HUES6 (cell line): ENCODE results near the gene TRAPPC14.
"Not testable (repeated sequence)": the region's sequence is repeated elsewhere in the genome, so short reads cannot be mapped to it uniquely, and the experiment has no call there.

Experiments
- H3K27ac ChIP-seq: 2 replicates; pipeline ENCODE4 v1.7.0; 2013; ENCODE audit warnings: low read depth, mild to moderate bottlenecking, low read length, inconsistent platforms
- H3K27me3 ChIP-seq: 2 replicates; pipeline ENCODE4 v1.6.1; 2013; ENCODE audit warnings: low read length; ENCODE audit not compliant: control insufficient read depth, insufficient read depth
- H3K36me3 ChIP-seq: 2 replicates; pipeline ENCODE4 v1.6.1; 2013; ENCODE audit warnings: low read length; ENCODE audit not compliant: control insufficient read depth, insufficient read depth
- H3K4me1 ChIP-seq: 2 replicates; pipeline ENCODE4 v1.6.1; 2013; ENCODE audit warnings: low read length; ENCODE audit not compliant: control insufficient read depth, insufficient read depth
- H3K4me3 ChIP-seq: 2 replicates; pipeline ENCODE4 v1.5.1; 2013; ENCODE audit warnings: low read depth, low read length
- H3K9ac ChIP-seq: one replicate; pipeline ENCODE4 v1.6.1; 2013; ENCODE audit warnings: mild to moderate bottlenecking, low read length
- H3K9me3 ChIP-seq: 2 replicates; pipeline ENCODE4 v1.6.1; 2013; ENCODE audit warnings: low read depth, low read length; ENCODE audit not compliant: control insufficient read depth, insufficient read depth

The TRAPPC14 gene, protein sequence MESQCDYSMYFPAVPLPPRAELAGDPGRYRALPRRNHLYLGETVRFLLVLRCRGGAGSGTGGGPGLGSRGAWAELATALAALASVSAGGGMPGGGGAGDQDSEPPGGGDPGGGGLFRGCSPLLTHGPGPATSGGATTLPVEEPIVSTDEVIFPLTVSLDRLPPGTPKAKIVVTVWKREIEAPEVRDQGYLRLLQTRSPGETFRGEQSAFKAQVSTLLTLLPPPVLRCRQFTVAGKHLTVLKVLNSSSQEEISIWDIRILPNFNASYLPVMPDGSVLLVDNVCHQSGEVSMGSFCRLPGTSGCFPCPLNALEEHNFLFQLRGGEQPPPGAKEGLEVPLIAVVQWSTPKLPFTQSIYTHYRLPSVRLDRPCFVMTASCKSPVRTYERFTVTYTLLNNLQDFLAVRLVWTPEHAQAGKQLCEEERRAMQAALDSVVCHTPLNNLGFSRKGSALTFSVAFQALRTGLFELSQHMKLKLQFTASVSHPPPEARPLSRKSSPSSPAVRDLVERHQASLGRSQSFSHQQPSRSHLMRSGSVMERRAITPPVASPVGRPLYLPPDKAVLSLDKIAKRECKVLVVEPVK

DNA sequence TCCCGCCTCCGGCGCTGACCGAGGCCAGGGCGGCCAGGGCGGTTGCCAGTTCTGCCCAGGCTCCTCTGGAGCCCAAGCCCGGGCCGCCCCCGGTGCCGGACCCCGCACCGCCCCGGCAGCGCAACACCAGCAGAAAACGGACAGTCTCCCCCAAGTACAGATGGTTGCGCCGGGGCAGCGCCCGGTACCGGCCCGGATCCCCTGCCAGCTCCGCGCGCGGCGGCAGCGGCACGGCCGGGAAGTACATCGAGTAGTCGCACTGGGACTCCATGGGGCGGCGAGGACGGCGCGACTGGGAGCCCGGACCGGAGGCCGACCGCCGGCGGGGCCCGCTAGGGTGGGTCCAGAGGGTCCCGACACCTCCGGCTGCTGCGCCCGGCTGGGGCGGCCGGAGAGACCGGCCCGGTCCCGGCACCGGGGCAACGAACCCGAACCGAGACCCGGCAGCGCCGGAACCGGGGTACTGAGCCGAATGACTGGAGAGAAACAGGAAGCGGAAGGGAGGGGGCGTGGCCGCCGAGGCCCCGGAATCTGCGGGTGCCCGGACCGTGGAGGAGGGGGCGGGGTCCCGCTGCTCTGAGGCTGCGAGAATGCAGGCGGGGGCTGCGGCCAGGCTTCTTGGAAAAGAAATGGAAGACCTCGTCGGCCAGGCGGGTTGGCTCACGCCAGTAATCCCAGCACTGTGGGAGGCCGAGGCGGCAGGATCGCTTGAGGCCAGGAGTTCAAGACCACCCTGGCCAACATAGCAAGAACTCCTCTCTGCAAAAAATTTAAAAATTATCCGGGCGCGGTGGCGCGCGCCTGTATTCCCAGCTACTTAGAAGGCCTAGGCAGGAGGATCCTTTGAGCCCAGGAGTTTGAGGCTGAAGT, at the start of gene TRAPPC14:
Gene TRAPPC14, minus strand, starts transcription at position 495 of the 870 bp plus-strand sequence. Its CDS starts 224 bp downstream, at position 271.
- H3K4me1 ChIP-seq, result peaks cover 43% of the 10 kb centered on the region
- peak within 1 kb of the TSS; percentile 88 for H3K4me3 ChIP-seq
- peak within 1 kb of the TSS; percentile 79 for H3K9ac ChIP-seq
- H3K9me3 ChIP-seq, result no peaks in the 10 kb centered on the region
- H3K36me3 ChIP-seq, result peaks cover 36% of the 10 kb centered on the region
- peak within 1 kb of the TSS; percentile 88; the same call in 1 of the 2 replicates for H3K27ac ChIP-seq
- H3K27me3 ChIP-seq, result no peaks in the 10 kb centered on the region

DNA sequence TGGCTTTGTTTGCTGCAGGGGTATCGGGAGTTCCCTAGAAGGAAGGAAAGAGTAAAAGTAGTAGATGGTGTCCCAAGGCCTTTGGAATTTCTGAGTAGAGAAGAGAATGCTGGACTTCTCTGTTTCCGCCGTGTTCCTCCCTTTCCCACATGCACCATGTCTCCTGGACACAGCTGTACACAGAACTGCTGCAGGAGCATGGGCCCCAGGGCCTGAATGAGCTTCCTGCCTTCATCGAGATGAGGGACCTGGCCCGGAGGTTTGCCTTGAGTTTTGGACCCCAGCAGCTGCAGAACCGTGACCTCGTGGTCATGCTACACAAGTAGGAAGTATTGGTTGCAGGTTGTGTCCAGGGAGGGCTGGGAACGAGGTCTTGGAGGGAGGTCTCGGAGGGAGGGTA, 45.9 kb upstream of the TRAPPC14 start:
- Histone ChIP-seq H3K4me3 (no peak overlapping the region), H3K4me1 (peaks cover 8% of the 10 kb centered on the region; the same call in 1 of the 2 replicates), H3K27ac (no peak overlapping the region), H3K27me3 (peaks cover 15% of the 10 kb centered on the region; the same call in 1 of the 2 replicates), H3K9ac (no peak overlapping the region), H3K36me3 (no peaks in the 10 kb centered on the region), H3K9me3 (no peaks in the 10 kb centered on the region)

DNA sequence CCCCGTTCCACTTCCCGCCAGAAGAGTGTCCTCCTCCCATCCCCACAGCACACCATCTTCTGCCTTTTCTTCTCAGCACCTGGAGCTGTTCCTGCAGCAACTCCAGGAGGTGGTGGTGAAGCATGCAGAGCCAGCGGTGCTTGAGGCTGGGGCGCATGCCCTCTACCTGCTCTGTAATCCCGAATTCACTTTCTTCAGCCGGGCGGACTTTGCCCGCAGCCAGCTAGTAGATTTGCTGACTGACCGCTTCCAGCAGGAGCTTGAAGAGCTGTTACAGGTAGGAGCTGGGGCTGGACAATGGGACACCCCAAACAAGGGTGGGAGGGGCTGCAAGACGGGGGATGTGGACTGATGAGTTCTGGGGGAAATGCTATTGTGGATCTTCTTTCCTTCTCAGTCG, 42.2 kb upstream of the TRAPPC14 start:
- H3K27ac ChIP-seq, result no peak overlapping the region
- peaks cover 8% of the 10 kb centered on the region; the same call in 1 of the 2 replicates for H3K4me1 ChIP-seq
- H3K36me3 ChIP-seq, result no peaks in the 10 kb centered on the region
- H3K9ac ChIP-seq, result no peak overlapping the region
- H3K9me3 ChIP-seq, result no peaks in the 10 kb centered on the region
- peaks cover 15% of the 10 kb centered on the region; the same call in 1 of the 2 replicates for H3K27me3 ChIP-seq
- H3K4me3 ChIP-seq, result no peak overlapping the region

DNA sequence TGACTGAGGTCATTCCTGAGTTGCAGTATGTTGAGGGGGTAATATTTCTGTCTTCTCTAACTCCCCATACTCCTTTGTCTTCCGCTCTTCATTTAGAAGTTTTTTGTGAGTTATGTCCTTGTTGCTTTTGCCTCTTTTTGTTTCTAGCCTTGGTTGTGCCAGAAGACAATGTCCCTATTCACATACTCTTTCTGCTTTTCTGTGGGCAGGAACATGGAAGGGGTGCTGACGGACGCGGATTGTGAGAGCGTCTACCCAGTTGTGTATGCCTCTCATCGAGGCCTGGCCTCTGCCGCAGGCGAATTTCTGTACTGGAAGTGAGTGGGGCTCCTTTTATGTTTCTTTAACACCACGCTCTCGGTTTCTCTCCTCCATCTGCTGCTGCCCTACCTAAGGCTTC, 39.7 kb upstream of the TRAPPC14 start:
- Histone ChIP-seq H3K9ac (no peak overlapping the region), H3K4me3 (no peak overlapping the region), H3K27me3 (peaks cover 15% of the 10 kb centered on the region; the same call in 1 of the 2 replicates), H3K36me3 (no peaks in the 10 kb centered on the region), H3K27ac (no peak overlapping the region), H3K4me1 (peaks cover 8% of the 10 kb centered on the region; the same call in 1 of the 2 replicates), H3K9me3 (no peaks in the 10 kb centered on the region)

DNA sequence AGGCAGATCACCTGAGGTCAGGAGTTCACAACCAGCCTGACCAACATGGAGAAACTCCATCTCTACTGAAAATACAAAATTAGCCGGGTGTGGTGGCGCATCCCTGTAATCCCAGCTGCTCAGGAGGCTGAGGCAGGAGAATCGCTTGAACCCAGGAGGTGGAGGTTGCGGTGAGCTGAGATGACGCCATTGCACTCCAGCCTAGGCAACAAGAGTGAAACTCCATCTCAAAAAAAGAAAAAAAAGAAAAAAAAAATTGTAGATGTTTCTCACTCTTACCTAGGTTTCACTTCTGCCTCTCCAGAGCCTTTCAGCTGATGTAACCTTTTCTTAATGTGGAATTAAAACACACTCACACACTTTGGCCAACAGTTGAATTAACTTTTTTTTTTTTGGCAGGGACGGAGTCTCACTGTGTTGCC, 37.4 kb upstream of the TRAPPC14 start:
- not testable (repeated sequence) for H3K36me3 ChIP-seq, H3K27ac ChIP-seq, H3K9ac ChIP-seq, H3K9me3 ChIP-seq, H3K27me3 ChIP-seq, H3K4me3 ChIP-seq, H3K4me1 ChIP-seq

DNA sequence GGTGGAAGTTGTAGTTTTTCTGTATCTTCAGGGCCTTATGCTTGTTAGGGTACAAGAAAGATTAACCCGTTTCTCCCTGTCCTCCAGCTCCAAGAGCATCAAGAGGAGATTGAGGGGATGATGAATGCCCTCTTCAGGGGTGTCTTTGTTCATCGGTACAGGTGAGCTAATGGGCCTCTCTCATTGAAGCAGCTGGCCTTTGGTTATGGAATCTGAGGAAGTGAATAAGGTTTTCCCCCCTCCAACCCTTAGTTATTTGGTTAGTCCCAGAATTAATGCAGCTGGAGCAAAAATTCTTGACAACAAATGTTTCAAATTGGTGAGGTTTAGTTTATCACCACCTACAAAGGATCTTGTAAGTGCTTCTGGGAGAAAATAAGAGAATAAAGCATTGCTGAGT, 36.7 kb upstream of the TRAPPC14 start:
- Histone ChIP-seq H3K4me3 (no peak overlapping the region), H3K9me3 (no peaks in the 10 kb centered on the region), H3K4me1 (peaks cover 3% of the 10 kb centered on the region; the same call in 1 of the 2 replicates), H3K27ac (no peak overlapping the region), H3K9ac (no peak overlapping the region), H3K27me3 (peaks cover 6% of the 10 kb centered on the region; the same call in 1 of the 2 replicates), H3K36me3 (no peaks in the 10 kb centered on the region)

DNA sequence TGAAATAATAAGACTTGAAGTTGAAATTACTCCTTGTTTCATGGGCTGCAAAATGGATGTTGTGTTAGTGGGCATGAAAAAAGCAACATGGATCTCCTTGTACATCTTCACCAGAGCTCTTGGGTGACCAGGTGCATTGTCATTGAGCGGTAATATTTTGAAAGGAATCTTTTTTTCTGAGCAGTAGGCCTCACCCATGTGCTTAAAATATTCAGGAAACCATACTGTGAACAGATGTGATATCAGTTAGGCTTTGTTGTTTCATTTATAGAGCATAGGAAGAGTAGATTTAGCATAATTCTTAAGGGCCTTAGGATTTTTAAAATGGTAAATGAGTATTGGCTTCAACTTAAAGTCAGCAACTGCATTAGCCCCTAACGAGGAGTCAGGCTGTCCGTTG, 34.4 kb upstream of the TRAPPC14 start:
- Histone ChIP-seq H3K36me3 (no peaks in the 10 kb centered on the region), H3K9me3 (no peaks in the 10 kb centered on the region), H3K27ac (no peak overlapping the region), H3K4me3 (no peak overlapping the region), H3K9ac (no peak overlapping the region), H3K27me3 (peaks cover 2% of the 10 kb centered on the region; the same call in 1 of the 2 replicates), H3K4me1 (no peaks in the 10 kb centered on the region)

DNA sequence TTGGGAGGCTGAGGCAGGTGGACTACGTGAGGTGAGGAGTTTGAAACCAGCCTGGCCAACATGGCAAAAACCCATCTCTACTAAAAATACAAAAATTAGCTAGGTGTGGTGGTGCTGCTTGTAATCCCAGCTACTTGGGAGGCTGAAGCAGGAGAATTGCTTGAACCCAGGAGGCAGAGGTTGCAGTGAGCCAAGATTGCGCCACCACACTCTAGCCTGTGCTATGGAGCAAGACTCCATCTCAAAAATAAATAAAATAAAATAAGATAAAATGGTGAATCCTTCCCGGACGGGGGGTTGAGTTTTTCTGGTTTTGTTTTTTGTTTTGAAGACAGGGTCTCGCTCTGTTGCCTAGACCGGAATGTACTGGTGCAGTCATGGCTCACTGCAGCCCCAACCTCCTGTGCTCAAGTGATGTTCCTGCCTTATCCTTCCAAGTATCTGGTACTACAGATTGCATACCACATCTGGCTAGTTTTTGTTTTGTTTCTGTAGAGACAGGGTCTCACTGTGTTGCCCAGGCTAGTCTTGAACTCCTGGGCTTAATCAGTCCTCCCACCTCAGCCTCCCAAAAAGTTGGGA, 33.8 kb upstream of the TRAPPC14 start:
- not testable (repeated sequence) for H3K9ac ChIP-seq, H3K4me1 ChIP-seq, H3K4me3 ChIP-seq, H3K36me3 ChIP-seq, H3K27ac ChIP-seq, H3K27me3 ChIP-seq, H3K9me3 ChIP-seq

DNA sequence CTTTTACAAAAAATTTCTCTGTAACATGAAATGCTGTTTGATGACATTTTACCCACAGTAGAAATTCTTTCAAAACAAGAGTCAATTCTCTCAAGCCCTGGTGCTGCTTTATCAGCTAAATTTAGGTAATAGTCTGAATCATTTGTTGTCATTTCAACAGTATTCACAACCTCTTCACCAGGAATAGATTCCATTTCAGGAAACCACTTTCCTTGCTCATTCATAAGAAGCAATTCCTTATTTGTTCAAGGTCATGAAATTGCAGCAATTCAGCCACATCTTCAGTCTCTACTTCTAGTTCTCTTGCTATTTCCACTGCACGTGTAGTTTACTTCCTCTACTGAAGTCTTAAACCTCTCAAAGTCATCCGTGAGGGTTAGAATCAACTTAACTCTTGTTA, 33.3 kb upstream of the TRAPPC14 start:
- H3K9me3 ChIP-seq, result no peaks in the 10 kb centered on the region
- H3K27me3 ChIP-seq, result no peaks in the 10 kb centered on the region
- no peak overlapping the region for H3K4me3 ChIP-seq
- no peak overlapping the region for H3K27ac ChIP-seq
- no peaks in the 10 kb centered on the region for H3K4me1 ChIP-seq
- H3K36me3 ChIP-seq, result no peaks in the 10 kb centered on the region
- no peak overlapping the region for H3K9ac ChIP-seq

DNA sequence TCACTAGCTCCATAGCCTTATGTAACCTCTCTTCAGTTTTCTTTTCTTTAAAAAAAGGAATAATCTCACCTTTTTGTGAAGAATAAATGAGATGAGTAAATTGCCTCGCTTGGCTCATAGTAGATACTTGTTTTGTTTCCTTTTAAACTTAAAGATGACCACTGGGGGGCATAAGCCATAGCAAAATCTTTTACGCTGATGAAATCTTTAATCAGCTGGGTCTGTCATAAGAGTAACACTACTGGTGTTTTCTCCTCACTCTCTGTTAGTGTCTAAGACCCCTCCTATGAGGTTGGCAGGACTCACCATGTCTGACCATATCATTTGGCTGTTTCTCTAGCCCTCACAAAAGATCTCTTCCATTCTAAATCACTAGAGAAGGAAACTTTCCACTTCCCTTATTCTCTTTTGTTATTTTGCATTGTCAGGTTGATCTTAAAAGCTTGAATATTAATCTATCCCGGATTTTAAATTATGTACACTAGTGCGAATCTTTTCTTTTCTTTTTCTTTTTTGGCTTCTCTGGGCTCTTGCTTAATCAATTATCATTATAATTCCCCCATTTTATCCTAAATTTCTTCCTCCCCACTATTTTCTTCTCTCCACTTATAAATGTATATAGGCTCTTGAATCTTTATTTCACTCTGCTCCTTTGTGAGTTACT, 31.7 kb upstream of the TRAPPC14 start:
- Histone ChIP-seq H3K4me3 (no peak overlapping the region), H3K4me1 (no peaks in the 10 kb centered on the region), H3K36me3 (no peaks in the 10 kb centered on the region), H3K9ac (no peak overlapping the region), H3K9me3 (no peaks in the 10 kb centered on the region), H3K27me3 (no peaks in the 10 kb centered on the region), H3K27ac (no peak overlapping the region)
